ENCODE data around the gene RUNDC3A.

GRCh38 chr17:44338702-44339101 is 30.3 kb downstream of the RUNDC3A start:
- no peak for TF ChIP-seq EZH2 (IDR thresholded peaks at IDR 0.05; ENCODE audit: insufficient read depth, low read length)
- TF ChIP-seq, protein P1, sequence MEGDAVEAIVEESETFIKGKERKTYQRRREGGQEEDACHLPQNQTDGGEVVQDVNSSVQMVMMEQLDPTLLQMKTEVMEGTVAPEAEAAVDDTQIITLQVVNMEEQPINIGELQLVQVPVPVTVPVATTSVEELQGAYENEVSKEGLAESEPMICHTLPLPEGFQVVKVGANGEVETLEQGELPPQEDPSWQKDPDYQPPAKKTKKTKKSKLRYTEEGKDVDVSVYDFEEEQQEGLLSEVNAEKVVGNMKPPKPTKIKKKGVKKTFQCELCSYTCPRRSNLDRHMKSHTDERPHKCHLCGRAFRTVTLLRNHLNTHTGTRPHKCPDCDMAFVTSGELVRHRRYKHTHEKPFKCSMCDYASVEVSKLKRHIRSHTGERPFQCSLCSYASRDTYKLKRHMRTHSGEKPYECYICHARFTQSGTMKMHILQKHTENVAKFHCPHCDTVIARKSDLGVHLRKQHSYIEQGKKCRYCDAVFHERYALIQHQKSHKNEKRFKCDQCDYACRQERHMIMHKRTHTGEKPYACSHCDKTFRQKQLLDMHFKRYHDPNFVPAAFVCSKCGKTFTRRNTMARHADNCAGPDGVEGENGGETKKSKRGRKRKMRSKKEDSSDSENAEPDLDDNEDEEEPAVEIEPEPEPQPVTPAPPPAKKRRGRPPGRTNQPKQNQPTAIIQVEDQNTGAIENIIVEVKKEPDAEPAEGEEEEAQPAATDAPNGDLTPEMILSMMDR (IDR thresholded peaks at IDR 0.05; ENCODE audit: insufficient read depth, low read depth, low read length): no peak

All from astrocyte (in vitro differentiated cells and primary cell).